WTC11 (cell line): Measurements from ENCODE around the gene TNRC6C. TPM values are rescaled to one million over a fixed set of nuclear protein-coding genes. Genes with fewer than 3 reads are reported as not detected.
"Not testable (repeated sequence)": the region's sequence is repeated elsewhere in the genome, so short reads cannot be mapped to it uniquely, and the experiment has no call there.

Experiments
- ATAC-seq: fragments of 200-7000 bp; cut with Tn5 transposase; 2 replicates; pipeline ENCODE4 v1.10.0; 2021; ENCODE audit warnings: mild to moderate bottlenecking, moderate library complexity
- CTCF ChIA-PET: fragments of 300-600 bp; sonication (Branson Sonifier 250); formaldehyde crosslinking; loops from one replicate; lab custom pipeline; 2021; ENCODE audit warnings: antibody characterized with exemption; lab: Charles Lee
- POLR2A ChIA-PET: fragments of 350-600 bp; sonication (Branson Sonifier 250); formaldehyde crosslinking; loops from one replicate; lab custom pipeline; 2021; ENCODE audit warnings: antibody characterized with exemption; lab: Charles Lee
- DNase-seq: peaks from one replicate; pipeline ENCODE4 v3.0.0; 2021; ENCODE audit warnings: low spot score
- H3K27ac Mint-ChIP-seq: 2 replicates; pipeline ENCODE4 v1.8.0; 2021; ENCODE audit warnings: mixed read lengths
- H3K27me3 Mint-ChIP-seq: 2 replicates; pipeline ENCODE4 v1.8.0; 2021; ENCODE audit warnings: low read depth, mild to moderate bottlenecking, moderate library complexity, mixed read lengths
- H3K36me3 Mint-ChIP-seq: 2 replicates; pipeline ENCODE4 v1.8.0; 2021; ENCODE audit warnings: mixed read lengths
- H3K4me1 Mint-ChIP-seq: 2 replicates; pipeline ENCODE4 v1.8.0; 2022; ENCODE audit warnings: mixed read lengths
- H3K4me3 Mint-ChIP-seq: 2 replicates; pipeline ENCODE4 v1.8.0; 2021; ENCODE audit warnings: mild to moderate bottlenecking, moderate library complexity, mixed read lengths
- H3K9me3 Mint-ChIP-seq: 2 replicates; pipeline ENCODE4 v1.8.0; 2021; ENCODE audit warnings: mixed read lengths
- ELF4 ChIP-seq: sonication (generic); formaldehyde crosslinking; IDR thresholded peaks from 2 replicates; pipeline ENCODE4 v1.8.1; 2022; ENCODE audit warnings: low read depth, mild to moderate bottlenecking, moderate library complexity, missing genetic modification reagents
- EMX1 ChIP-seq: fragments of 250-450 bp; sonication (Bioruptor Pico); IDR thresholded peaks from 2 replicates; pipeline ENCODE4 v1.8.0; 2021; ENCODE audit warnings: mild to moderate bottlenecking
- FOXJ3 ChIP-seq: sonication (generic); formaldehyde crosslinking; IDR thresholded peaks from 2 replicates; pipeline ENCODE4 v1.9.0; 2021; ENCODE audit warnings: missing genetic modification reagents, mild to moderate bottlenecking, borderline replicate concordance
- HMGA2 ChIP-seq: fragments of 250-450 bp; sonication (Bioruptor Pico); IDR thresholded peaks from 2 replicates; pipeline ENCODE4 v1.4.0; 2021; ENCODE audit warnings: mild to moderate bottlenecking, moderate library complexity
- IRF2 ChIP-seq: sonication (generic); formaldehyde crosslinking; IDR thresholded peaks from 2 replicates; pipeline ENCODE4 v1.8.0; 2022; ENCODE audit warnings: low read depth, missing genetic modification reagents, borderline replicate concordance
- MYBL2 ChIP-seq: sonication (generic); formaldehyde crosslinking; IDR thresholded peaks from 2 replicates; pipeline ENCODE4 v1.8.1; 2023; ENCODE audit warnings: mild to moderate bottlenecking, moderate library complexity, missing genetic modification reagents
- NFATC4 ChIP-seq: fragments of 250-450 bp; sonication (Bioruptor Pico); IDR thresholded peaks from 2 replicates; pipeline ENCODE4 v1.9.0; 2021; ENCODE audit warnings: mild to moderate bottlenecking
- NR2C2 ChIP-seq: sonication (generic); formaldehyde crosslinking; IDR thresholded peaks from 2 replicates; pipeline ENCODE4 v1.8.0; 2022; ENCODE audit warnings: mild to moderate bottlenecking, missing genetic modification reagents
- NR3C1 ChIP-seq: sonication (generic); formaldehyde crosslinking; conservative IDR thresholded peaks from 2 replicates; pipeline ENCODE4 v1.8.1; 2023; ENCODE audit warnings: low read depth, mild to moderate bottlenecking, missing genetic modification reagents
- OVOL2 ChIP-seq: fragments of 250-450 bp; sonication (Bioruptor Pico); IDR thresholded peaks from 2 replicates; pipeline ENCODE4 v1.9.0; 2021; ENCODE audit warnings: mild to moderate bottlenecking, borderline replicate concordance
- PRRX2 ChIP-seq: fragments of 250-450 bp; sonication (Bioruptor Pico); IDR thresholded peaks from 2 replicates; pipeline ENCODE4 v1.8.0; 2021; ENCODE audit warnings: mild to moderate bottlenecking
- SOX15 ChIP-seq: fragments of 250-450 bp; sonication (Bioruptor Pico); IDR thresholded peaks from 2 replicates; pipeline ENCODE4 v1.9.0; 2021; ENCODE audit warnings: mild to moderate bottlenecking
- TEAD4 ChIP-seq: sonication (generic); formaldehyde crosslinking; IDR thresholded peaks from 2 replicates; pipeline ENCODE4 v1.8.0; 2022; ENCODE audit warnings: mild to moderate bottlenecking, missing genetic modification reagents
- ZNF263 ChIP-seq: sonication (generic); formaldehyde crosslinking; IDR thresholded peaks from 2 replicates; pipeline ENCODE4 v1.8.1; 2022; ENCODE audit warnings: low read depth, mild to moderate bottlenecking, moderate library complexity, missing genetic modification reagents
- total RNA-seq: library from RNA; stranded (reverse); gene quantifications from 3 replicates; pipeline ENCODE4 v1.2.3, GENCODE V29; 2021
- TF ChIP-seq, protein P1 (sequence below): sonication (generic); formaldehyde crosslinking; IDR thresholded peaks from 2 replicates; pipeline ENCODE4 v1.8.0; 2022; ENCODE audit warnings: missing genetic modification reagents
- TF ChIP-seq, protein P2 (sequence below): sonication (generic); formaldehyde crosslinking; IDR thresholded peaks from 2 replicates; pipeline ENCODE4 v1.8.0; 2022; ENCODE audit warnings: mild to moderate bottlenecking, missing genetic modification reagents
- TF ChIP-seq, protein P3 (sequence below): sonication (generic); formaldehyde crosslinking; conservative IDR thresholded peaks from 2 replicates; pipeline ENCODE4 v1.8.1; 2022; ENCODE audit warnings: mild to moderate bottlenecking, missing genetic modification reagents
- TF ChIP-seq, protein P4 (sequence below): fragments of 250-450 bp; sonication (Bioruptor Pico); IDR thresholded peaks from 2 replicates; pipeline ENCODE4 v1.9.0; 2021; ENCODE audit warnings: mild to moderate bottlenecking
- TF ChIP-seq, protein P5 (sequence below): sonication (generic); formaldehyde crosslinking; IDR thresholded peaks from 2 replicates; pipeline ENCODE4 v1.8.1; 2022; ENCODE audit warnings: mild to moderate bottlenecking, moderate library complexity, missing genetic modification reagents

The TNRC6C gene
- total RNA-seq, 1 experiment from 2014 or later, result 52.3 TPM

DNA sequence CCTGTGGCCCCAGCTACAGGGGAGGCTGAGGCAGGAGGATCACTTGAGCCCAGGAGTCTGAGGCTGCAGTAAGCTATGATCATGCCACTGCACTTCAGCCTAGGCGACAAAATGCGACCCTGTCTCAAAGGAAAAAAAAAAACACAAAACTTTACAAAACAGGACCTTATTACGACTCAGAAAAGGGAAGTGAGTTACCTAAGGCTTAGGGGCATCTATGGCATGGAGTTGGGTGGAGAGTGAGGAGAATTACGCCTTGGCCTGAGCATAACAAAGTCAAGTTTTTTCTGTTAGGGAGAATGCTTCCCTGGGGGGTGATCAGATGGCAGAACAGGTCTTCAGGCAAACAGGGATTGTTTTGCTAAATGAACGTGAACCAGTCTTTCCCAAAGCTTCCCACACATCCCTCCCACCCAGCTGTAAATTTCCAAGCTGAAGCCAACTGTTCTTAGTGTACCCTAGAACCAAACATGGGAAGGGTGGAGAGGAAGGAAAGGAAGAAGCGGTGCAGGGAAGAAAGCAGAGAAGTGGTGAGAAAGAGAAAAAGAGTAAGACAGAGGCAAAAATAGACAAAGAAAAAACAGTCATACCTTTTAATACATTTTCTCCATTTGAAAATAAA lies 24.6 kb upstream of the TNRC6C start:
- Mint-ChIP-seq H3K9me3 (no peaks in the 10 kb centered on the region), H3K4me3 (peak overlapping the region; percentile 6; the same call in 1 of the 2 replicates), H3K36me3 (no peaks in the 10 kb centered on the region), H3K27me3 (peaks cover 3% of the 10 kb centered on the region; the same call in 1 of the 2 replicates), H3K4me1 (peaks cover 62% of the 10 kb centered on the region), H3K27ac (peak overlapping the region; percentile 98)
- peak; percentile 9; the same call in 1 of the 2 replicates for ATAC-seq
- ChIA-PET POLR2A (interaction anchor here (0.6 to 2.6 kb wide), 2 partner anchors 24 to 208 kb away, joined by 3 to 12 read pairs; partner anchors contain the start of gene TNRC6C), CTCF (interaction anchor here (0.7 to 1.6 kb wide), 3 partner anchors 20 to 184 kb away, joined by 3 to 5 read pairs (median 4); no protein-coding TSS in a partner anchor)
- DNase-seq, result no peak
- TF ChIP-seq ELF4 (CRISPR knock-in tag) (no peak), NFATC4 (no peak), EMX1 (CRISPR knock-in tag) (no peak), IRF2 (no peak), TEAD4 (CRISPR knock-in tag) (no peak)
- TF ChIP-seq, protein P1, sequence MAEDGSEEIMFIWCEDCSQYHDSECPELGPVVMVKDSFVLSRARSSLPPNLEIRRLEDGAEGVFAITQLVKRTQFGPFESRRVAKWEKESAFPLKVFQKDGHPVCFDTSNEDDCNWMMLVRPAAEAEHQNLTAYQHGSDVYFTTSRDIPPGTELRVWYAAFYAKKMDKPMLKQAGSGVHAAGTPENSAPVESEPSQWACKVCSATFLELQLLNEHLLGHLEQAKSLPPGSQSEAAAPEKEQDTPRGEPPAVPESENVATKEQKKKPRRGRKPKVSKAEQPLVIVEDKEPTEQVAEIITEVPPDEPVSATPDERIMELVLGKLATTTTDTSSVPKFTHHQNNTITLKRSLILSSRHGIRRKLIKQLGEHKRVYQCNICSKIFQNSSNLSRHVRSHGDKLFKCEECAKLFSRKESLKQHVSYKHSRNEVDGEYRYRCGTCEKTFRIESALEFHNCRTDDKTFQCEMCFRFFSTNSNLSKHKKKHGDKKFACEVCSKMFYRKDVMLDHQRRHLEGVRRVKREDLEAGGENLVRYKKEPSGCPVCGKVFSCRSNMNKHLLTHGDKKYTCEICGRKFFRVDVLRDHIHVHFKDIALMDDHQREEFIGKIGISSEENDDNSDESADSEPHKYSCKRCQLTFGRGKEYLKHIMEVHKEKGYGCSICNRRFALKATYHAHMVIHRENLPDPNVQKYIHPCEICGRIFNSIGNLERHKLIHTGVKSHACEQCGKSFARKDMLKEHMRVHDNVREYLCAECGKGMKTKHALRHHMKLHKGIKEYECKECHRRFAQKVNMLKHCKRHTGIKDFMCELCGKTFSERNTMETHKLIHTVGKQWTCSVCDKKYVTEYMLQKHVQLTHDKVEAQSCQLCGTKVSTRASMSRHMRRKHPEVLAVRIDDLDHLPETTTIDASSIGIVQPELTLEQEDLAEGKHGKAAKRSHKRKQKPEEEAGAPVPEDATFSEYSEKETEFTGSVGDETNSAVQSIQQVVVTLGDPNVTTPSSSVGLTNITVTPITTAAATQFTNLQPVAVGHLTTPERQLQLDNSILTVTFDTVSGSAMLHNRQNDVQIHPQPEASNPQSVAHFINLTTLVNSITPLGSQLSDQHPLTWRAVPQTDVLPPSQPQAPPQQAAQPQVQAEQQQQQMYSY, result no peak

DNA sequence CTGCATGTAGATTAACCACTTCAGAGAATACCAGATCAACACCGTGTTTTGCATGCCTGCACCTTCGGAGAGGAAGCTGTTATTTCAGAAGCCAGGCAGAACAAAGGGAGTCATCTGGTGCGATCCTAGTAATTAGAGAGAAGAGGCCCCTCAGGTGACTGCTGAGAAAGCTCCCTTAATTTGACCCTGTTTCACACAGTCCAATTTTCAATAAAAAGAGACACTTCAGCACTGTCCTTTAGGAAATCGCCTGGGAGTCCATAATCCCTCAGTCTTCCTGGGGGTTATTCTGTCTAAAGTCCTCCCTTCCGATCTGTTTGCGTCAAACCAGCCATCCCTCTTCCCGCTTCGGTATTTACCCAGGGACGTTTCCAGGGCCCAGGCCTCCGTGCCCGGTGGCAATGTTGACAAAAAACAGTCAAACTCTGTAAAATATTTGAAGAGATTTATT lies 23.4 kb upstream of the TNRC6C start:
- peak overlapping the region; percentile 35 for H3K4me3 Mint-ChIP-seq
- POLR2A ChIA-PET, result interaction anchor here (2.6 kb wide), 1 partner anchor 23 kb away, joined by 12 read pairs; the partner anchor contains the start of gene TNRC6C
- H3K4me1 Mint-ChIP-seq, result peaks cover 53% of the 10 kb centered on the region
- no peaks in the 10 kb centered on the region for H3K9me3 Mint-ChIP-seq
- TF ChIP-seq FOXJ3 (no peak), PRRX2 (CRISPR knock-in tag) (no peak), SOX15 (CRISPR knock-in tag) (no peak), IRF2 (no peak)
- H3K36me3 Mint-ChIP-seq, result no peaks in the 10 kb centered on the region
- CTCF ChIA-PET, result interaction anchor here (0.7 to 1.0 kb wide), 2 partner anchors 84 to 150 kb away, joined by 3 to 4 read pairs; no protein-coding TSS in a partner anchor
- DNase-seq, result no peak
- ATAC-seq, result 0 out of 2 replicates have a peak, but pooled peaks have one; percentile 17
- H3K27ac Mint-ChIP-seq, result peak overlapping the region; percentile 93
- H3K27me3 Mint-ChIP-seq, result peaks cover 3% of the 10 kb centered on the region; the same call in 1 of the 2 replicates

DNA sequence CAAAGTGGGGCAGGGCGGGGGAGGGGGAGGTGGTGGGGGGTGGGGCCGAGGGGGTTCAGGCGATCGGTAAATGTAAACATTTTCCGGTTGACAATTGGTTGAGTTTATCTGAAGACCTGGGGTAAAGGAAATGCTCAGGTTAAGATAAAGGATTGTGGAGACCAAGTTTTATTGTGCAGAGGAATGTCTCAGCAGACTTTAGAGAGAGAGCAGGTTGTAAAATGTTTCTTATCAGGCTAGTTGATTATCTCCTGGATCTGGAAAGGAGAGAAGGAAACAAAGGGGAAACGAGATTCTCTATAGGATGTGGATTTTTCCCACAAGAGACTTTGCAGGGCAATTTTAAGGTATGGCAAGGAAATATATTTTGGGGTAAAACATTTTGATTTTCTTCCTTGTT lies 22.8 kb upstream of the TNRC6C start:
- DNase-seq, H3K27me3 Mint-ChIP-seq, ATAC-seq, POLR2A ChIA-PET, H3K9me3 Mint-ChIP-seq, H3K36me3 Mint-ChIP-seq: not testable (repeated sequence)
- H3K4me1 Mint-ChIP-seq, result peaks cover 53% of the 10 kb centered on the region
- CTCF ChIA-PET, result interaction anchor here (0.7 kb wide), 1 partner anchor 83 kb away, joined by 4 read pairs; no protein-coding TSS in a partner anchor
- H3K27ac Mint-ChIP-seq, result peak overlapping the region; percentile 91
- peak overlapping the region; percentile 22; the same call in 1 of the 2 replicates for H3K4me3 Mint-ChIP-seq

DNA sequence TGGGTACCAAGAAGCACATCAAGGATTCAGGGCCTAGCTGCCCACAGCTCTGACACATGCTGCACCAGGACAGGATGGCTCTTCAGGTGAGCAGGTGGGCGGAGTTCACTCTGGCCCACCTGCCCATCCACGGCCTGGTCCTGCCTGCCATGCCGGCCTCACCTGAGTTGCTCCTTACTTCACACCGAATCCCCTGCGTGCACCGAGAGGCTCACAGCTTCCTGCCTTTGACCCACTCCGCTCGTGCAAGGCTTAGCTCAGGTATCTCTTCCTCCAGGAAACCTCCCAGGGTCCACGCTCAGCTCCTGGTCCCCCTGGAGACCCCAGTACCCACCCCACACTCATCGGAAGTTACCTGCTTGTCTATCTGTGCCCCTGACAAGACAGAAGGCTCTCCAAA lies 21.6 kb upstream of the TNRC6C start:
- no peak overlapping the region; the same call in 1 of the 2 replicates for H3K4me3 Mint-ChIP-seq
- POLR2A ChIA-PET, result interaction anchor here (0.6 to 1.4 kb wide), 2 partner anchors 21 to 829 kb away, joined by 4 to 10 read pairs; partner anchors contain the start of gene TNRC6C
- 0 out of 2 replicates have a peak, but pooled peaks have one; percentile 13 for ATAC-seq
- CTCF ChIA-PET, result no interaction called here
- H3K9me3 Mint-ChIP-seq, result no peaks in the 10 kb centered on the region
- TF ChIP-seq ELF4 (CRISPR knock-in tag), result no peak
- TF ChIP-seq, protein P2, sequence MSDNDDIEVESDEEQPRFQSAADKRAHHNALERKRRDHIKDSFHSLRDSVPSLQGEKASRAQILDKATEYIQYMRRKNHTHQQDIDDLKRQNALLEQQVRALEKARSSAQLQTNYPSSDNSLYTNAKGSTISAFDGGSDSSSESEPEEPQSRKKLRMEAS (CRISPR knock-in tag), result peak; percentile 33; the same call in 1 of the 2 replicates
- peaks cover 3% of the 10 kb centered on the region; the same call in 1 of the 2 replicates for H3K27me3 Mint-ChIP-seq
- no peak for DNase-seq
- peak overlapping the region; percentile 80 for H3K27ac Mint-ChIP-seq
- H3K36me3 Mint-ChIP-seq, result no peaks in the 10 kb centered on the region
- peaks cover 43% of the 10 kb centered on the region for H3K4me1 Mint-ChIP-seq

DNA sequence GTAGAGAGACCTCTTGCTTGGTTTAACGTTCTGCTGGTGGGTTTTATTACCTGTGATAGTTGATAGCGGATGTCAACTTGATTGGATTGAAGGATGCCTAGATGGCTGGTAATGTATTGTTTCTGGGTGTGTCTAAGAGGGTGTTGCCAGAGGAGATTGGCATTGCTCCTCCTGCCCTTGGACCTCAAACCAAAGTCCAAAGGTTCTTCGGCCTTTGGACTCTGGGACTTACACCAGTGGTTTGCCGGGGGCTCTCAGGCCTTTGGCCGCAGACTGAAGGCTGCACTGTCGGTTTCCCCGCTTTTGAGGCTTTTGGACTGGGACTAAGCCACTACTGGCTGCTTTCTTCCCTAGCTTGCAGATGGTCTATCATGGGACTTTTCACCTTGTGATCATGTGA lies 17.5 kb upstream of the TNRC6C start:
- DNase-seq, result no peak
- H3K27me3 Mint-ChIP-seq, result no peaks in the 10 kb centered on the region
- CTCF ChIA-PET, result no interaction called here
- no peak for ATAC-seq
- H3K9me3 Mint-ChIP-seq, result no peaks in the 10 kb centered on the region
- no peaks in the 10 kb centered on the region for H3K36me3 Mint-ChIP-seq
- no peak overlapping the region for H3K27ac Mint-ChIP-seq
- POLR2A ChIA-PET, result interaction anchor here (1.4 kb wide), 1 partner anchor 17 kb away, joined by 5 read pairs; the partner anchor contains the start of gene TNRC6C
- no peak overlapping the region for H3K4me3 Mint-ChIP-seq
- H3K4me1 Mint-ChIP-seq, result peaks cover 20% of the 10 kb centered on the region
- TF ChIP-seq EMX1 (CRISPR knock-in tag) (no peak), MYBL2 (CRISPR knock-in tag) (no peak), NR3C1 (CRISPR knock-in tag) (no peak), NR2C2 (CRISPR knock-in tag) (no peak), HMGA2 (no peak), ZNF263 (CRISPR knock-in tag) (no peak), OVOL2 (CRISPR knock-in tag) (no peak)
- TF ChIP-seq, protein P3, sequence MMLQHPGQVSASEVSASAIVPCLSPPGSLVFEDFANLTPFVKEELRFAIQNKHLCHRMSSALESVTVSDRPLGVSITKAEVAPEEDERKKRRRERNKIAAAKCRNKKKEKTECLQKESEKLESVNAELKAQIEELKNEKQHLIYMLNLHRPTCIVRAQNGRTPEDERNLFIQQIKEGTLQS (CRISPR knock-in tag), result no peak
- TF ChIP-seq, protein P4, sequence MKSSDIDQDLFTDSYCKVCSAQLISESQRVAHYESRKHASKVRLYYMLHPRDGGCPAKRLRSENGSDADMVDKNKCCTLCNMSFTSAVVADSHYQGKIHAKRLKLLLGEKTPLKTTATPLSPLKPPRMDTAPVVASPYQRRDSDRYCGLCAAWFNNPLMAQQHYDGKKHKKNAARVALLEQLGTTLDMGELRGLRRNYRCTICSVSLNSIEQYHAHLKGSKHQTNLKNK (CRISPR knock-in tag), result no peak
- TF ChIP-seq, protein P5, sequence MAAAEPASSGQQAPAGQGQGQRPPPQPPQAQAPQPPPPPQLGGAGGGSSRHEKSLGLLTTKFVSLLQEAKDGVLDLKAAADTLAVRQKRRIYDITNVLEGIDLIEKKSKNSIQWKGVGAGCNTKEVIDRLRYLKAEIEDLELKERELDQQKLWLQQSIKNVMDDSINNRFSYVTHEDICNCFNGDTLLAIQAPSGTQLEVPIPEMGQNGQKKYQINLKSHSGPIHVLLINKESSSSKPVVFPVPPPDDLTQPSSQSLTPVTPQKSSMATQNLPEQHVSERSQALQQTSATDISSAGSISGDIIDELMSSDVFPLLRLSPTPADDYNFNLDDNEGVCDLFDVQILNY (CRISPR knock-in tag), result no peak
